ENCODE data around the gene ARRDC5. TPM values are rescaled to one million over a fixed set of nuclear protein-coding genes. Genes with fewer than 3 reads are reported as not detected.
"Not testable (repeated sequence)": the region's sequence is repeated elsewhere in the genome, so short reads cannot be mapped to it uniquely, and the experiment has no call there.

Gene ARRDC5
- total and polyA plus RNA-seq, 2 experiments from 2014 or later: not detected

- TF ChIP-seq EZH2phosphoT487 (IDR thresholded peaks at IDR 0.05; ENCODE audit: low read depth, severe bottlenecking, unreplicated experiment) (no peak), EZH2 (IDR thresholded peaks at IDR 0.05; ENCODE audit: borderline replicate concordance) (no peak)
- TF ChIP-seq, protein P1, sequence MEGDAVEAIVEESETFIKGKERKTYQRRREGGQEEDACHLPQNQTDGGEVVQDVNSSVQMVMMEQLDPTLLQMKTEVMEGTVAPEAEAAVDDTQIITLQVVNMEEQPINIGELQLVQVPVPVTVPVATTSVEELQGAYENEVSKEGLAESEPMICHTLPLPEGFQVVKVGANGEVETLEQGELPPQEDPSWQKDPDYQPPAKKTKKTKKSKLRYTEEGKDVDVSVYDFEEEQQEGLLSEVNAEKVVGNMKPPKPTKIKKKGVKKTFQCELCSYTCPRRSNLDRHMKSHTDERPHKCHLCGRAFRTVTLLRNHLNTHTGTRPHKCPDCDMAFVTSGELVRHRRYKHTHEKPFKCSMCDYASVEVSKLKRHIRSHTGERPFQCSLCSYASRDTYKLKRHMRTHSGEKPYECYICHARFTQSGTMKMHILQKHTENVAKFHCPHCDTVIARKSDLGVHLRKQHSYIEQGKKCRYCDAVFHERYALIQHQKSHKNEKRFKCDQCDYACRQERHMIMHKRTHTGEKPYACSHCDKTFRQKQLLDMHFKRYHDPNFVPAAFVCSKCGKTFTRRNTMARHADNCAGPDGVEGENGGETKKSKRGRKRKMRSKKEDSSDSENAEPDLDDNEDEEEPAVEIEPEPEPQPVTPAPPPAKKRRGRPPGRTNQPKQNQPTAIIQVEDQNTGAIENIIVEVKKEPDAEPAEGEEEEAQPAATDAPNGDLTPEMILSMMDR (IDR thresholded peaks at IDR 0.05; ENCODE audit: poor library complexity): no peak
- Histone ChIP-seq H2AFZ (no peak overlapping the region), H4K20me1 (ENCODE audit: insufficient read depth, poor library complexity, severe bottlenecking) (no peaks in the 10 kb centered on the region), H3K4me3 (no peak overlapping the region), H3K4me2 (no peak overlapping the region), H3K9me2 (replicated peaks; ENCODE audit: insufficient read depth) (no peaks in the 10 kb centered on the region), H3K79me2 (peaks cover 12% of the 10 kb centered on the region), H3K4me1 (ENCODE audit: insufficient read depth) (peaks cover 18% of the 10 kb centered on the region), H3K36me3 (replicated peaks; ENCODE audit: insufficient read depth, low read depth) (no peaks in the 10 kb centered on the region), H3K27me3 (no peaks in the 10 kb centered on the region), H3K27ac (no peak overlapping the region), H3K9me3 (ENCODE audit: low read depth) (no peaks in the 10 kb centered on the region)
- WGBS (ENCODE audit: low lambda C conversion rate, missing lambda C conversion rate): 87% methylated on average over 8 of the region's 8 CpGs
- no peak for DNase-seq (ENCODE audit: low spot score)
Observed at GRCh38 chr19:4906963-4907362, 4.3 kb upstream of the ARRDC5 start.

DNA sequence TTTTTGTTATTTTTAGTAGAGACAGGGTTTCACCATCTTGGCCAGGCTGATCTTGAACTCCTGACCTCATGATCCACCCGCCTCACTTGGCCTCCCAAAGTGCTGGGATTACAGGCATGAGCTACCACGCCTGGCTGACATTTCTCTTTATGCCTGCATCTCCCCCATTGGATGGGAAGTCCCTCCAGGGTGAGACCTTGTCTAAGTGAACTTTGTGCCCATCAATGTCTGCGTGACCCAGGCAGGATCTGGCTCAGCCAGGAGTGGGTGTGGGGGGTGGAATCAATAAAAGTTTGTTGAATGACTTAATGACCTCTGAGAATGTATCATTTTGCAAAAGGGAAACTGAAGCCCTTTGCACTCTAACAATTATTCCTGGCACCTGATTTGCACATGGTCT is 1.8 kb upstream of the ARRDC5 start:
- H3K27me3 ChIP-seq: no peaks in the 10 kb centered on the region
- no peak overlapping the region for H3K4me3 ChIP-seq
- no peak overlapping the region for H3K27ac ChIP-seq
- 91% methylated on average over 3 of the region's 3 CpGs for WGBS (ENCODE audit: low lambda C conversion rate, missing lambda C conversion rate)
- TF ChIP-seq, protein P1 (IDR thresholded peaks at IDR 0.05; ENCODE audit: poor library complexity): no peak
- no peak for TF ChIP-seq EZH2phosphoT487 (IDR thresholded peaks at IDR 0.05; ENCODE audit: low read depth, severe bottlenecking, unreplicated experiment)
- no peak for TF ChIP-seq EZH2 (IDR thresholded peaks at IDR 0.05; ENCODE audit: borderline replicate concordance)
- no peak overlapping the region for H3K4me2 ChIP-seq
- no peaks in the 10 kb centered on the region for H3K9me3 ChIP-seq (ENCODE audit: low read depth)
- no peaks in the 10 kb centered on the region for H4K20me1 ChIP-seq (ENCODE audit: insufficient read depth, poor library complexity, severe bottlenecking)
- H3K9me2 ChIP-seq (replicated peaks; ENCODE audit: insufficient read depth): no peaks in the 10 kb centered on the region
- H3K4me1 ChIP-seq (ENCODE audit: insufficient read depth): peaks cover 4% of the 10 kb centered on the region
- H3K79me2 ChIP-seq: no peaks in the 10 kb centered on the region
- H3K36me3 ChIP-seq (replicated peaks; ENCODE audit: insufficient read depth, low read depth): no peaks in the 10 kb centered on the region
- H2AFZ ChIP-seq: no peak overlapping the region
- DNase-seq (ENCODE audit: low spot score): no peak

DNA sequence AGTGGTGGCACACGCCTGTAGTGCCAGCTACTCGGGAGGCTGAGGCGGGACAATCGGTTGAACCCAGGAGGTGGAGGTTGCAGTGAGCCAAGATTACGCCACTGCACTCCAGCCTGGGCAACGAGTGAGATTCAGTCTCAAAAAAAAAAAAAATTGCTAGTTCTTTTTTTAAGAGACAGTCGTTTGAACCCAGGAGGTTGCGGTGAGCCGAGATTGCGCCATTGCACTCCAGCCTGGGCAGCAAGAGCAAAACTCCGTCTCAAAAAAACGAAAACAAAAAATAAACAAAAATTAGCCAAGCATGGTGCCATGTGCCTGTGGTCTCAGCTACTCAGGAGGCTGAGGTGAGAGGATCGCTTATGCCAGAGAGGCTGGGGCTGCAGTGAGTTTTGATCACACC is 1.8 kb downstream of the ARRDC5 start:
- H3K27ac ChIP-seq; H3K79me2 ChIP-seq; H3K9me2 ChIP-seq (replicated peaks; ENCODE audit: insufficient read depth); DNase-seq (ENCODE audit: low spot score); H3K9me3 ChIP-seq (ENCODE audit: low read depth); H2AFZ ChIP-seq; H3K4me1 ChIP-seq (ENCODE audit: insufficient read depth); H3K4me3 ChIP-seq; H3K27me3 ChIP-seq; H3K36me3 ChIP-seq (replicated peaks; ENCODE audit: insufficient read depth, low read depth); H4K20me1 ChIP-seq (ENCODE audit: insufficient read depth, poor library complexity, severe bottlenecking); H3K4me2 ChIP-seq: not testable (repeated sequence)
- 93% methylated on average over 13 of the region's 13 CpGs for WGBS (ENCODE audit: low lambda C conversion rate, missing lambda C conversion rate)

GRCh38 chr19:4897146-4897545 is 5.5 kb downstream of the ARRDC5 start:
- no peak for DNase-seq (ENCODE audit: low spot score)
- no peak overlapping the region for H3K4me3 ChIP-seq
- H3K79me2 ChIP-seq: no peaks in the 10 kb centered on the region
- TF ChIP-seq EZH2 (IDR thresholded peaks at IDR 0.05; ENCODE audit: borderline replicate concordance) (no peak), EZH2phosphoT487 (IDR thresholded peaks at IDR 0.05; ENCODE audit: low read depth, severe bottlenecking, unreplicated experiment) (no peak)
- TF ChIP-seq, protein P1 (IDR thresholded peaks at IDR 0.05; ENCODE audit: poor library complexity): no peak
- no peaks in the 10 kb centered on the region for H3K27me3 ChIP-seq
- no peak overlapping the region for H2AFZ ChIP-seq
- no peak overlapping the region for H3K4me2 ChIP-seq
- H3K27ac ChIP-seq: no peak overlapping the region
- no peaks in the 10 kb centered on the region for H3K36me3 ChIP-seq (replicated peaks; ENCODE audit: insufficient read depth, low read depth)
- no peaks in the 10 kb centered on the region for H3K9me3 ChIP-seq (ENCODE audit: low read depth)
- WGBS (ENCODE audit: low lambda C conversion rate, missing lambda C conversion rate): 87% methylated on average over 7 of the region's 7 CpGs
- no peaks in the 10 kb centered on the region for H3K4me1 ChIP-seq (ENCODE audit: insufficient read depth)
- H3K9me2 ChIP-seq (replicated peaks; ENCODE audit: insufficient read depth): no peaks in the 10 kb centered on the region
- no peaks in the 10 kb centered on the region for H4K20me1 ChIP-seq (ENCODE audit: insufficient read depth, poor library complexity, severe bottlenecking)

All from hepatocyte (in vitro differentiated cells).